ENCODE results near the gene THOC2.
"Not testable (repeated sequence)": the region's sequence is repeated elsewhere in the genome, so short reads cannot be mapped to it uniquely, and the experiment has no call there.

GRCh38 chrX:123679733-123680460 is 53.0 kb downstream of the THOC2 start:
- TF ChIP-seq, protein P1, sequence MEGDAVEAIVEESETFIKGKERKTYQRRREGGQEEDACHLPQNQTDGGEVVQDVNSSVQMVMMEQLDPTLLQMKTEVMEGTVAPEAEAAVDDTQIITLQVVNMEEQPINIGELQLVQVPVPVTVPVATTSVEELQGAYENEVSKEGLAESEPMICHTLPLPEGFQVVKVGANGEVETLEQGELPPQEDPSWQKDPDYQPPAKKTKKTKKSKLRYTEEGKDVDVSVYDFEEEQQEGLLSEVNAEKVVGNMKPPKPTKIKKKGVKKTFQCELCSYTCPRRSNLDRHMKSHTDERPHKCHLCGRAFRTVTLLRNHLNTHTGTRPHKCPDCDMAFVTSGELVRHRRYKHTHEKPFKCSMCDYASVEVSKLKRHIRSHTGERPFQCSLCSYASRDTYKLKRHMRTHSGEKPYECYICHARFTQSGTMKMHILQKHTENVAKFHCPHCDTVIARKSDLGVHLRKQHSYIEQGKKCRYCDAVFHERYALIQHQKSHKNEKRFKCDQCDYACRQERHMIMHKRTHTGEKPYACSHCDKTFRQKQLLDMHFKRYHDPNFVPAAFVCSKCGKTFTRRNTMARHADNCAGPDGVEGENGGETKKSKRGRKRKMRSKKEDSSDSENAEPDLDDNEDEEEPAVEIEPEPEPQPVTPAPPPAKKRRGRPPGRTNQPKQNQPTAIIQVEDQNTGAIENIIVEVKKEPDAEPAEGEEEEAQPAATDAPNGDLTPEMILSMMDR (IDR thresholded peaks at IDR 0.05) = not testable (repeated sequence)
- not testable (repeated sequence) for TF ChIP-seq POLR2A (IDR thresholded peaks at IDR 0.05)

Data from upper lobe of left lung (tissue), 4 donors.